ENCODE results near the gene NDUFB11. TPM values are rescaled to one million over a fixed set of nuclear protein-coding genes. Genes with fewer than 3 reads are reported as not detected.

The NDUFB11 gene
- total RNA-seq (2014; rRNA removed), result 40.7 and 49.2 TPM in 2 replicates
- polyA plus RNA-seq (2012), result 100 TPM

- peak; percentile 93 for DNase-seq (ENCODE audit: low read depth)
Measured at GRCh38 chrX:47144626-47145394, at the start of gene NDUFB11, which contains the start of gene RBM10. TSS of gene NDUFB11 (minus strand) at chrX:47144702. CDS start at chrX:47144679, 23 bp downstream. TSS of gene RBM10 (plus strand) at chrX:47145221. CDS start at chrX:47147482, 2,261 bp downstream.

- DNase-seq (ENCODE audit: low read depth), result peak; percentile 92
Measured at GRCh38 chrX:47193475-47194193, 49.1 kb upstream of the NDUFB11 start, which contains the start of gene UBA1. TSS of gene UBA1 (plus strand) at chrX:47193829. CDS start at chrX:47198803, 4,974 bp downstream.

GRCh38 chrX:47191806-47192401, 47.4 kb upstream of the NDUFB11 start:
- DNase-seq (ENCODE audit: low read depth), result no peak

- no peak for DNase-seq (ENCODE audit: low read depth)
Measured at GRCh38 chrX:47191331-47191730, 46.8 kb upstream of the NDUFB11 start.

GRCh38 chrX:47190445-47191269, 46.2 kb upstream of the NDUFB11 start:
- peak; percentile 91 for DNase-seq (ENCODE audit: low read depth)

- no peak for DNase-seq (ENCODE audit: low read depth)
Measured at GRCh38 chrX:47189906-47190305, 45.4 kb upstream of the NDUFB11 start.

GRCh38 chrX:47187106-47187677, 42.7 kb upstream of the NDUFB11 start:
- DNase-seq (ENCODE audit: low read depth), result no peak

- no peak for DNase-seq (ENCODE audit: low read depth)
Measured at GRCh38 chrX:47186096-47186740, 41.7 kb upstream of the NDUFB11 start.

GRCh38 chrX:47185241-47185640, 40.7 kb upstream of the NDUFB11 start:
- DNase-seq (ENCODE audit: low read depth), result no peak

- no peak for DNase-seq (ENCODE audit: low read depth)
Measured at GRCh38 chrX:47184486-47184885, 40.0 kb upstream of the NDUFB11 start.

GRCh38 chrX:47182106-47182700, 37.7 kb upstream of the NDUFB11 start:
- no peak for DNase-seq (ENCODE audit: low read depth)

- DNase-seq (ENCODE audit: low read depth), result no peak
Measured at GRCh38 chrX:47181301-47181700, 36.8 kb upstream of the NDUFB11 start.

- no peak for DNase-seq (ENCODE audit: low read depth)
Measured at GRCh38 chrX:47180346-47180745, 35.8 kb upstream of the NDUFB11 start.

GRCh38 chrX:47179928-47180255, 35.4 kb upstream of the NDUFB11 start:
- no peak for DNase-seq (ENCODE audit: low read depth)

GRCh38 chrX:47179221-47179927, 34.9 kb upstream of the NDUFB11 start:
- no peak for DNase-seq (ENCODE audit: low read depth)

- DNase-seq (ENCODE audit: low read depth), result no peak
Measured at GRCh38 chrX:47178337-47178736, 33.8 kb upstream of the NDUFB11 start.

- DNase-seq (ENCODE audit: low read depth), result no peak
Measured at GRCh38 chrX:47177079-47177478, 32.6 kb upstream of the NDUFB11 start.

GRCh38 chrX:47176101-47176740, 31.7 kb upstream of the NDUFB11 start:
- no peak for DNase-seq (ENCODE audit: low read depth)

GRCh38 chrX:47175588-47175980, 31.1 kb upstream of the NDUFB11 start:
- DNase-seq (ENCODE audit: low read depth), result no peak
